Right lobe of liver (tissue), 6 donors: ENCODE results near the gene WDR77. TPM values are rescaled to one million over a fixed set of nuclear protein-coding genes. Genes with fewer than 3 reads are reported as not detected.
A peak's percentile ranks its signal among the peaks of the same experiment; 100 is the strongest.

ENCODE experiments used
- ATAC-seq, 4 donors: fragments of 200-7000 bp; cut with Tn5 transposase; one replicate each; pipeline ENCODE4 v1.9.1; 2020; ENCODE audit warnings: mild to moderate bottlenecking in 4 of 4, moderate library complexity in 4 of 4
- DNase-seq, 3 donors: peaks; one replicate each; pipeline ENCODE4 v3.0.0-alpha.2; 2020
- H3K27ac ChIP-seq, 3 donors: fragments of 200-600 bp; one replicate each; pipeline ENCODE4 v1.8.0; 2022
- H3K27me3 ChIP-seq, 2 donors: fragments of 200-600 bp; one replicate each; pipeline ENCODE4 v1.8.0; 2022
- H3K36me3 ChIP-seq, 4 donors: fragments of 200-600 bp; sonication (generic) in 1 of 4; one replicate each; pipeline versions ENCODE4 v1.5.1 to v1.8.0; 2017 to 2022; ENCODE audit warnings: control low read depth in 1 of 4
- H3K4me1 ChIP-seq, 4 donors: fragments of 200-600 bp; sonication (generic) in 1 of 4; one replicate each; pipeline versions ENCODE4 v1.5.1 to v1.8.0; 2017 to 2022; ENCODE audit warnings: control low read depth in 1 of 4
- H3K4me3 ChIP-seq, 3 donors: fragments of 200-600 bp; one replicate each; pipeline ENCODE4 v1.8.0; 2022
- H3K9me3 ChIP-seq, 4 donors: fragments of 200-600 bp; sonication (generic) in 1 of 4; one replicate each; pipeline versions ENCODE4 v1.5.1 to v1.8.0; 2017 to 2022; ENCODE audit warnings: control low read depth in 1 of 4
- CTCF ChIP-seq, 4 donors: fragments of 200-600 bp in 3 of 4; fragments of 450-650 bp in 1 of 4; IDR thresholded peaks; one replicate each; pipeline versions ENCODE4 v1.5.1 to v1.8.0; 2016 to 2022; ENCODE audit warnings: antibody characterized with exemption in 4 of 4, mild to moderate bottlenecking in 2 of 4
- POLR2A ChIP-seq: fragments of 450-650 bp; IDR thresholded peaks from one replicate; pipeline ENCODE4 v1.6.1; 2017; ENCODE audit warnings: antibody characterized with exemption, mild to moderate bottlenecking
- WGBS: methylation state at CpG from one replicate; pipeline ENCODE4 v1.1.6; 2018; ENCODE audit warnings: low coverage, low lambda C conversion rate; ENCODE audit not compliant: insufficient coverage; ENCODE audit errors: missing lambda C conversion rate; 5-methylcytosine and 5-hydroxymethylcytosine counted together
- intact Hi-C, 2 donors: fragments of 100-400 bp; cut with DNase I; formaldehyde crosslinking; loops; one replicate each; pipeline versions ENCODE4 v1.11.2 to v1.14.1; 2022
- total RNA-seq, 6 experiments: library from RNA; depleted of rRNA in 2 of 6; stranded (reverse); fragments of >200 nt in 2 of 6; fragmentation: NEBNext Ultra II Directional in 3 of 6; extraction: Animal tissue kit (Norgen Biotek cat#: 25700) in 3 of 6; gene quantifications; one replicate each; pipeline versions ENCODE4 v1.1.0 to v1.2.4, GENCODE V29; 2016 to 2023
- donor health status: DM: no; HTN: yes; CAD: no.
- donor health status: DM: no; HTN: no; CAD: no.
- donor health status: DM: no; HTN: no; CAD: no.
- donor health status: DM: no; HTN: yes; CAD: no.
- donor health status: DM: no; HTN: yes; CAD: no.

Gene WDR77
- total RNA-seq, 6 experiments from 2014 or later, result 11.4 to 27.3 (median 14.0) TPM

DNA sequence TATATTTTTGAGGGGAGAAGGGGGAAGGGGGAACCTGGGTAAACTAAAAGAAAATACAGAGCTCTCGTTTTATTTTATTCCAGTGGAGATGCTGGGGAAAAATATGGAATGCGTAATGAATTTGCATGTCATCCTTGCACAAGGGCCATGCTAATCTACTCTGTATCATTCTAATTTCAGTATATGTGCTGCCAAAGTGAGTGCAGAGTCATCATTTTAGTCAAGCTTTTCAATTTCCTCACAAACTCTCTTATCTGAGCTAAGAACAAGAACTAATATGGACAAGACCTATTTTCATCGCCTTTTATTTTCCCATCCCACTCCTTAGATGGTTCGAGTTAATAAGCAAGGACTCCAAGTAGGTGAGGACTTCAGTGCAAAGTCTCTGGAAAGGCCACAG is 41.2 kb upstream of the WDR77 start:
- intact Hi-C loops, result no loop called here
- ATAC-seq, result no peak
- WGBS, result 77% methylated on average over 4 of the region's 4 CpGs
- no peak for DNase-seq
- no peak for TF ChIP-seq CTCF (IDR thresholded peaks at IDR 0.05)
- TF ChIP-seq POLR2A, result no peak
- H3K4me1 ChIP-seq, result no peaks in the 10 kb centered on the region
- H3K27me3 ChIP-seq, result no peaks in the 10 kb centered on the region
- H3K27ac ChIP-seq, result peak overlapping the region in 2 of 3 donors; percentile 40
- H3K36me3 ChIP-seq, result no peaks in the 10 kb centered on the region
- H3K9me3 ChIP-seq, result no peaks in the 10 kb centered on the region
- no peak overlapping the region for H3K4me3 ChIP-seq

DNA sequence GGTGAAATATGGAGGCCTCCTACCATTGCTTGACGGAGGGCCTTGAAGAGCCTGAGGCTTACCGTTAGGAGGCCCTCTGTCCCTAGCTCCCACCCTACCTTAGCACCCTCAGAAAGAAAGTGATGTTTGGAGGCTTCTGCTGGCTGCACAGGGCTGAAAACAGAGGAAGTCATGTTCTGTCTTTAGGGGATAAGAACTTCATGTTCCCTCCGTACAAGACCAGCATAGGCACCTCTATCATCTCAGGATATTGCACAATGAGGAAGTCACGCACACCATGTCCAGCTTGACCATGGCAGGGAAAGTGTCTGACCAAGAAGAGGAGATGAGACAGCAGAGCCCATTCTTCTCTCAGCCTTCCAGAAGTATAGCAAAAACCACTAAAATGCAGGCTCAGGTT is 40.5 kb upstream of the WDR77 start:
- ATAC-seq (peak; percentile 76 to 86 (median 80)), DNase-seq (no peak)
- no peaks in the 10 kb centered on the region for H3K9me3 ChIP-seq
- H3K27ac ChIP-seq, result peak overlapping the region; percentile 43 to 65 (median 48)
- no peak for TF ChIP-seq CTCF (IDR thresholded peaks at IDR 0.05)
- peak; percentile 59 for TF ChIP-seq POLR2A
- no peak overlapping the region for H3K4me3 ChIP-seq
- intact Hi-C loops, result no loop called here
- H3K4me1 ChIP-seq, result no peaks in the 10 kb centered on the region
- no peaks in the 10 kb centered on the region for H3K27me3 ChIP-seq
- 10% methylated on average over 2 of the region's 4 CpGs for WGBS
- no peaks in the 10 kb centered on the region for H3K36me3 ChIP-seq

GRCh38 chr1:111488669-111489068 is 39.6 kb upstream of the WDR77 start:
- TF ChIP-seq CTCF (IDR thresholded peaks at IDR 0.05) (no peak), POLR2A (no peak)
- H3K27me3 ChIP-seq, result no peaks in the 10 kb centered on the region
- no peaks in the 10 kb centered on the region for H3K4me1 ChIP-seq
- no peaks in the 10 kb centered on the region for H3K36me3 ChIP-seq
- H3K27ac ChIP-seq, result no peak overlapping the region
- WGBS, result 81% methylated on average over 5 of the region's 9 CpGs
- DNase-seq (no peak), ATAC-seq (peak in 1 of 4 donors; percentile 29)
- no peaks in the 10 kb centered on the region for H3K9me3 ChIP-seq
- intact Hi-C loops, result no loop called here
- H3K4me3 ChIP-seq, result no peak overlapping the region

DNA sequence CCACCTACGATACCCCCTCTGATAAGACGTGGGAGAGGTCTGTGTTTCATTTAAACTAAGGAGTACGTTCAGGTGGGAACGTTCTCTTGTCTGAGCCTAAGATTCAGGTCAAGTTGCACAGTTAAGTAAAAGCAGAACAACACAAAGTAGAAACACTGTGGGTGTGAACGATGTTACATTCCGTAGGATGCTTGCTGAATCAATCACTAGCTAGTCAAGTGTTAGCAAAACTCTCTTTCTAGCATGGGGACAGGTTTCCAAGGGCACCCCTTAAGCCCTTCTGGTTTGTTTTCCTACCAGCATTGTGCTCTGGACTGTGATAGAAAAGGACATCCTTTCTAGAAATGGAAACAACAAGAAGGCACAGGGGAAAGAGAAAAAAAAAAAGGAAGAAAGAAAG is 38.1 kb upstream of the WDR77 start:
- no peaks in the 10 kb centered on the region for H3K4me1 ChIP-seq
- H3K27ac ChIP-seq, result no peak overlapping the region
- no peak for ATAC-seq
- 72% methylated on average over 6 of the region's 6 CpGs for WGBS
- H3K36me3 ChIP-seq, result no peaks in the 10 kb centered on the region
- H3K4me3 ChIP-seq, result no peak overlapping the region
- H3K27me3 ChIP-seq, result no peaks in the 10 kb centered on the region
- intact Hi-C loops, result no loop called here
- no peak for DNase-seq
- no peaks in the 10 kb centered on the region for H3K9me3 ChIP-seq
- no peak for TF ChIP-seq POLR2A
- TF ChIP-seq CTCF (IDR thresholded peaks at IDR 0.05), result no peak

- H3K36me3 ChIP-seq, result no peaks in the 10 kb centered on the region
- H3K9me3 ChIP-seq, result no peaks in the 10 kb centered on the region
- H3K27ac ChIP-seq, result no peak overlapping the region
- ATAC-seq, result no peak
- H3K4me1 ChIP-seq, result no peaks in the 10 kb centered on the region
- H3K4me3 ChIP-seq, result no peak overlapping the region
- TF ChIP-seq POLR2A (no peak), CTCF (IDR thresholded peaks at IDR 0.05) (no peak)
- intact Hi-C loops, result no loop called here
- H3K27me3 ChIP-seq, result no peaks in the 10 kb centered on the region
- DNase-seq, result no peak
- WGBS, result 93% methylated on average over 4 of the region's 7 CpGs
Measured at GRCh38 chr1:111486431-111486830, 37.4 kb upstream of the WDR77 start.
